ENCODE results near the gene BCL3.

The BCL3 gene

DNA sequence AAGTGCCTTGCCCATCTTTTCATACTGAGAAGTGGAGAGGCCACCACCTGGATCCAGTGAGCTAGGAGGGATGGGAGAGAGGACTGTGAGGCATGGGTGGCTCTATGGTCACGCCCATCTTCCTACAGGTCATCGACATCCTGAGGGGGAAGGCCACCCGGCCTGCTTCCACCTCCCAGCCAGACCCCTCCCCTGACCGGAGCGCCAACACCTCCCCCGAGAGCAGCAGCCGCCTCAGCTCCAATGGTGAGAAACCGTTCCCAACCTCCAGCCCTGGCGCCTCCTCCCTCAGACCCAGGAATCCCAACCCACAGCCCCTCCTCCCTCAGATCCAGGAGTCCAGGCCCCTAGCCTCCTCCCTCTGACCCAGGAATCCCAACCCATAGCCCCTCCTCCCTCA lies 10.1 kb downstream of the BCL3 start:
- TF ChIP-seq, protein P1, sequence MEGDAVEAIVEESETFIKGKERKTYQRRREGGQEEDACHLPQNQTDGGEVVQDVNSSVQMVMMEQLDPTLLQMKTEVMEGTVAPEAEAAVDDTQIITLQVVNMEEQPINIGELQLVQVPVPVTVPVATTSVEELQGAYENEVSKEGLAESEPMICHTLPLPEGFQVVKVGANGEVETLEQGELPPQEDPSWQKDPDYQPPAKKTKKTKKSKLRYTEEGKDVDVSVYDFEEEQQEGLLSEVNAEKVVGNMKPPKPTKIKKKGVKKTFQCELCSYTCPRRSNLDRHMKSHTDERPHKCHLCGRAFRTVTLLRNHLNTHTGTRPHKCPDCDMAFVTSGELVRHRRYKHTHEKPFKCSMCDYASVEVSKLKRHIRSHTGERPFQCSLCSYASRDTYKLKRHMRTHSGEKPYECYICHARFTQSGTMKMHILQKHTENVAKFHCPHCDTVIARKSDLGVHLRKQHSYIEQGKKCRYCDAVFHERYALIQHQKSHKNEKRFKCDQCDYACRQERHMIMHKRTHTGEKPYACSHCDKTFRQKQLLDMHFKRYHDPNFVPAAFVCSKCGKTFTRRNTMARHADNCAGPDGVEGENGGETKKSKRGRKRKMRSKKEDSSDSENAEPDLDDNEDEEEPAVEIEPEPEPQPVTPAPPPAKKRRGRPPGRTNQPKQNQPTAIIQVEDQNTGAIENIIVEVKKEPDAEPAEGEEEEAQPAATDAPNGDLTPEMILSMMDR (IDR thresholded peaks at IDR 0.05; ENCODE audit: low read depth, low read length, missing control alignments): no peak
- DNase-seq (ENCODE audit: low read depth): no peak
- H3K4me3 ChIP-seq (ENCODE audit: low read depth, low read length): no peak overlapping the region

DNA sequence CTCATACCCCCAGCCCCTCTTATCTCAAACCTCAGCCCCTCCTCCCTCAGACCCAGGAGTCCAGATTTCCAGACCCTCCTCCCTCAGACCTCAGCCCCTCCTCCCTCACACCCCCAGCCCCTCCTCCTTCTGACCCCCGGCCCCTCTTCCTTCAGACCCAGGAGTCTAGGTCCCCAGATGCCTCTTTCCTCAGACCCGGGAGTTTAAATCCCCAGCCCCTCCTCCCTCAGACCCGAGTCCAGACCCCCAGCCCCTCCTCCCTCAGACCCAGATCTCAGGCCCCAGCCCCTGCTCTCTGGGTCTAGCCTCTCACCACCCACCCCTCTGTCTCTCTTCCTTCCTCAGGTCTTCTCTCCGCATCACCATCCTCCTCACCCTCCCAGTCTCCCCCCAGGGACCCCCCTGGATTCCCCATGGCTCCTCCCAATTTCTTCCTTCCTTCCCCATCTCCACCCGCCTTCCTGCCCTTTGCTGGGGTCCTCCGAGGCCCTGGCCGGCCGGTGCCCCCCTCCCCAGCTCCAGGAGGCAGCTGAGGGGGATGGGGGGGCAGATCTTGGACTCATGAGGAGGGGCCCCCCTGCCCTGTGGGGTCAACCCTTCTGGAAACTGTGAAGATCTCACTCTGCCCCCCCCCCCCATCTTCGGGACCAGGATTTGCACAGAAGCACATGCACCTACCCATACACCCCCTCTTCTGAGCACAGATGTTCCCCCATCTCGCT lies 10.7 kb downstream of the BCL3 start:
- no peak overlapping the region for H3K4me3 ChIP-seq (ENCODE audit: low read depth, low read length)
- TF ChIP-seq, protein P1 (IDR thresholded peaks at IDR 0.05; ENCODE audit: low read depth, low read length, missing control alignments): no peak
- DNase-seq (ENCODE audit: low read depth): no peak

DNA sequence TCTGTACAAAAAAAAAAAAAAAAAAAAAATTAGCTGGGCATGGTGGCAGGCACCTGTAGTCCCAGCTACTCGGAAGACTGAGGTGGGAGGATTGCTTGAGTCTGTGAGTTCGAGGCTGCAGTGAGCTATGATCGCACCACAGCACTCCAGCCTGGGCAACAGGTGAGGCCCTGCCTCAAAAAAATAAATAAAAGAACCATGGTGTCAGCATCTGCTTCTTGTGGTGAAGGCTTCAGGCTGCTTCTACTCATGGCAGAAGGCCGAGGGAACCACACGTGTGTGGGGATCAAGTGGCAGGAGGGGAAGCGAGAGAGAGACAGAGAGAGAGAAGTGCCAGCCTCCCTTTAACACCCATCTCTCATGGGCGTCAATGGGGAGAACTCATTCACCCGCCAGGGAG lies 13.5 kb downstream of the BCL3 start:
- no peak overlapping the region for H3K4me3 ChIP-seq (ENCODE audit: low read depth, low read length)
- DNase-seq (ENCODE audit: low read depth): no peak
- TF ChIP-seq, protein P1 (IDR thresholded peaks at IDR 0.05; ENCODE audit: low read depth, low read length, missing control alignments): no peak

DNA sequence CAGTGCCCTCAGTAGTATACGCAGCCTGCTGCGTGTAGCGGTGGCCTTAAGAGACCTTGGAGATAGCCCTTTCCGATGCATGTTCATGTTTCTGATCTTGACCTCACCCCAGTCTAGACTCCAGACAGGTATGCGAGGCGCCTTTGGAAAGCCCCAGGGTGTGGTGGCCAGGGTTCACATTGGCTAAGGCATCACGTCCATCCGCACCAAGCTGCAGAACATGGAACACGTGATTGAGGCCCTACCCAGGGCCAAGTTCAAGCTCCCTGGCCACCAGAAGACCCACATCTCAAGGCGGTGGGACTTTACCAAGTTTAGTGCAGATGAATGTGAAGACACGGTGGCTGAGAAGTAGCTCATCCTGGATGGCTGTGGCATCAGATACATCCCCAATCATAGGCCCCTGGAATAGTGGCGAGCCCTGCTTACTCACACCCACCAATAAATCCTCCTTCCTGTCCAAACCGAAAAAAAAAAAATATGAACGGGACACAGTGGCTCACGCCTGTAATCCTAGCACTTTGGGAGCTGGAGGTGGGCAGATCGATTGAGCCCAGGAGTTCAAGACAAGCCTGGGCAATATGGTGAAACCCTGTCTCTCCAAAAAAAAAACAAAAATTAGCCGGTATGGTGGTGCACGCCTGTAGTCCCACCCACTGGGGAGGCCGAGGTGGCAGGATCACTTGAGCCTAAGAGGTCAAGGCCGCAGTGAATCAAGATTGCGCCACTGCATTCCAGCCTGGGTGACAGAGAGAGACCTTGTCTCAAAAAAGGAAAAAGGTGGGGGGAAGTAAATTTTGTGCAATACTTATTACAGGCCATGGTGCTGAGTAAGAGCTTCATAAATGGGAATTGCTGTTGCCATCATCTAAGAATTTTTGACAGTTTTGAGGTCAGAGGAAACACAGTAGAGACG lies 16.8 kb downstream of the BCL3 start:
- TF ChIP-seq, protein P1 (IDR thresholded peaks at IDR 0.05; ENCODE audit: low read depth, low read length, missing control alignments): no peak
- DNase-seq (ENCODE audit: low read depth): no peak
- no peak overlapping the region for H3K4me3 ChIP-seq (ENCODE audit: low read depth, low read length)

DNA sequence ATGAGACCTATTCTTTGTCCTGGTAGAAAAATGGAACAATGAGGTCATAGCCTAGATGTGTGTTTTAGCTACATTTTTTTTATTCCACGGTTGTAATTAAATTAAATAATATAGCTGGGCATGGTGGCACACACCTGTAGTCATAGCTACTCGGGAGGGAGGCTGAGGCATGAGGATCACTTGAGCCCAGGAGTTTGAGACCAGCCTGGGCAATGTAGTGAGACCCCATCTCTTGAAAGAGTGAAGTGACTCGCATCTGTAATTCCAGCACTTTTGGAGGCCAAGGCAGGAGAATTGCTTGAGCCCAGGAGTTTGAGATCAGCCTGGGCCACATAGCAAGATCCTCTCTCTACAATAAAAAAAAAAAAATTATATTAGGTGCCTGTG lies 17.4 kb downstream of the BCL3 start:
- TF ChIP-seq, protein P1 (IDR thresholded peaks at IDR 0.05; ENCODE audit: low read depth, low read length, missing control alignments): no peak
- H3K4me3 ChIP-seq (ENCODE audit: low read depth, low read length): no peak overlapping the region
- DNase-seq (ENCODE audit: low read depth): no peak

DNA sequence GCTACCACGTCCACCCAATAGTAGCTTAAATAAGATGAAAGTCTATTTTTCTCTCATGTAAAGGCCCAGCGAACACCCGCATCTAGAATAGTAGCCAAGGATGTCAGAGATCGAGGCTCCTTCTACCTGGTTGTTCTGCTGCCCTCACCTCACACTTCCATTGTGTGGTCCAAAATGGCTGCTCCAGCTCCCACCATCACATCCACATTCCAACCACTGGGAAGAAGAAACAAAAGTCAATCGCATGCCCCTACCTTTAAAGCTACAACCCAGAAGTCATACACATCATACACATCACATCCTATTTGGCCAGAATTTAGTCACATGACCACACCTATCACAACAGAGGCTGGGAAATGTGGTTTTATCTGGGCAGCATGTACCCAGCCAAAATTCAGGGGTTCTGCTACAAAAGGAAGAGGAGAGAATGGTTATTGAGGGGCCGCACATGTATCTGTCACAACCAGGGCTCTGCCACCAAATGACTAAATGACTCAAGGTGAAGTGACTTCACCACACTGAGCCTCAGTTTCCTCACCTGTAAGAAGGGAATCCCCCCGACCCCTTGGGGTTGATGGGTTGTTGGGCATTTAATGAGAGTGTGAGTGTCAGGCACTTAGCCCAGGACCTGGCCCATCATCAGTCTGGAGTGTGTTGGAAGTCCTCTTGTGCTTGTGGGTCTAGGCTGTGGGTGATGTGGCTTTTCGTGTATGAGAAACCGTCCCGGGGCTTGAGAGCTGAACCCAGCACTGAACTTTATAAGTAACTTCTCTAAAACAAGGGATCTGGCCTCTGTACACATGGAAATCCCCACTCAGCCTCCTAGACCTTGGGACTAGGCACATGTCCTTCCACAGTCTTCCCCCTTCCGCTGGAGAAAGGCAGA lies 19.0 kb downstream of the BCL3 start:
- TF ChIP-seq, protein P1 (IDR thresholded peaks at IDR 0.05; ENCODE audit: low read depth, low read length, missing control alignments): no peak
- no peak for DNase-seq (ENCODE audit: low read depth)
- no peak overlapping the region for H3K4me3 ChIP-seq (ENCODE audit: low read depth, low read length)
